ENCODE data around the gene ZNF778.
"Not testable (repeated sequence)": the region's sequence is repeated elsewhere in the genome, so short reads cannot be mapped to it uniquely, and the experiment has no call there.

The ZNF778 gene

GRCh38 chr16:89266521-89267134 lies 49.1 kb downstream of the ZNF778 start:
- no peak overlapping the region for H3K4me3 ChIP-seq (ENCODE audit: insufficient read depth, low read length, poor library complexity, severe bottlenecking)
- no peaks in the 10 kb centered on the region for H4K20me1 ChIP-seq (ENCODE audit: low read depth, low read length)
- no peaks in the 10 kb centered on the region for H3K36me3 ChIP-seq (ENCODE audit: low read length)
- H3K79me2 ChIP-seq (ENCODE audit: insufficient read depth, low read length) = no peaks in the 10 kb centered on the region
- TF ChIP-seq, protein P1, sequence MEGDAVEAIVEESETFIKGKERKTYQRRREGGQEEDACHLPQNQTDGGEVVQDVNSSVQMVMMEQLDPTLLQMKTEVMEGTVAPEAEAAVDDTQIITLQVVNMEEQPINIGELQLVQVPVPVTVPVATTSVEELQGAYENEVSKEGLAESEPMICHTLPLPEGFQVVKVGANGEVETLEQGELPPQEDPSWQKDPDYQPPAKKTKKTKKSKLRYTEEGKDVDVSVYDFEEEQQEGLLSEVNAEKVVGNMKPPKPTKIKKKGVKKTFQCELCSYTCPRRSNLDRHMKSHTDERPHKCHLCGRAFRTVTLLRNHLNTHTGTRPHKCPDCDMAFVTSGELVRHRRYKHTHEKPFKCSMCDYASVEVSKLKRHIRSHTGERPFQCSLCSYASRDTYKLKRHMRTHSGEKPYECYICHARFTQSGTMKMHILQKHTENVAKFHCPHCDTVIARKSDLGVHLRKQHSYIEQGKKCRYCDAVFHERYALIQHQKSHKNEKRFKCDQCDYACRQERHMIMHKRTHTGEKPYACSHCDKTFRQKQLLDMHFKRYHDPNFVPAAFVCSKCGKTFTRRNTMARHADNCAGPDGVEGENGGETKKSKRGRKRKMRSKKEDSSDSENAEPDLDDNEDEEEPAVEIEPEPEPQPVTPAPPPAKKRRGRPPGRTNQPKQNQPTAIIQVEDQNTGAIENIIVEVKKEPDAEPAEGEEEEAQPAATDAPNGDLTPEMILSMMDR (IDR thresholded peaks at IDR 0.05; ENCODE audit: insufficient read depth, low read length, poor library complexity, severe bottlenecking) = no peak
- TF ChIP-seq EZH2phosphoT487 (conservative IDR thresholded peaks at IDR 0.05; ENCODE audit: low read length) = no peak
- H3K27me3 ChIP-seq (ENCODE audit: low read length) = no peaks in the 10 kb centered on the region
- no peaks in the 10 kb centered on the region for H3K9me3 ChIP-seq (ENCODE audit: insufficient read depth, low read length)
- H3F3A ChIP-seq (ENCODE audit: insufficient read depth) = 0 out of 2 replicates have a peak, but pooled peaks cover under 1% of the 10 kb centered on the region
- no peaks in the 10 kb centered on the region for H3K9me2 ChIP-seq (replicated peaks; ENCODE audit: insufficient read depth, low read length)
- H3K4me2 ChIP-seq (ENCODE audit: low read depth, low read length, poor library complexity, severe bottlenecking) = no peak overlapping the region
- no peak overlapping the region for H3K27ac ChIP-seq (ENCODE audit: low read depth, low read length)
- no peak overlapping the region for H2AFZ ChIP-seq (ENCODE audit: low read depth, low read length, severe bottlenecking)
- no peak overlapping the region for H3K9ac ChIP-seq (ENCODE audit: low read length)

GRCh38 chr16:89267746-89268145 lies 50.2 kb downstream of the ZNF778 start:
- not testable (repeated sequence) for H3K36me3 ChIP-seq (ENCODE audit: low read length); H3K9ac ChIP-seq (ENCODE audit: low read length); H3K9me3 ChIP-seq (ENCODE audit: insufficient read depth, low read length); H4K20me1 ChIP-seq (ENCODE audit: low read depth, low read length); H2AFZ ChIP-seq (ENCODE audit: low read depth, low read length, severe bottlenecking); H3K79me2 ChIP-seq (ENCODE audit: insufficient read depth, low read length); H3K9me2 ChIP-seq (replicated peaks; ENCODE audit: insufficient read depth, low read length); H3K4me3 ChIP-seq (ENCODE audit: insufficient read depth, low read length, poor library complexity, severe bottlenecking); H3K4me2 ChIP-seq (ENCODE audit: low read depth, low read length, poor library complexity, severe bottlenecking); H3F3A ChIP-seq (ENCODE audit: insufficient read depth); H3K27ac ChIP-seq (ENCODE audit: low read depth, low read length); H3K27me3 ChIP-seq (ENCODE audit: low read length)

DNA sequence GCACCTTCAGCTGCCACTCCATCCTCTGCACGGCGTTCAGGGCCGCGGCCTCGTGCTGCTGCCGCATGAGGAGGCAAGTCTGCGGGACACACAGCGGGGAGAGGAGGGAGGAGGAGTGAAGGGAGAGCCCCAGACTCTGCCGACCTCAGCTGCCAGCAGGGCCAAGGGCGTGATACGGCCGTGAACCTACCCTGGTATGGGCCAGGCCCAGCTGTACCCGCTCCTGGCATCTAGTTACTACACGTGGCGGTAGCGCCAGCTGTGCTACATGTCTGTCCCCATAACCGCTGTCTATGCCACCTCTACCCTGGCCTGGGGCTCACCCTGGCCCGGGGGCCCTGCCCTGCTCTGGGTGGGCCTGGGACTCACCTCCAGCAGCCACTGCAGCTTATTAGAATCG lies 51.1 kb downstream of the ZNF778 start:
- no peak overlapping the region for H3K9ac ChIP-seq (ENCODE audit: low read length)
- H4K20me1 ChIP-seq (ENCODE audit: low read depth, low read length) = no peaks in the 10 kb centered on the region
- H3K4me3 ChIP-seq (ENCODE audit: insufficient read depth, low read length, poor library complexity, severe bottlenecking) = no peak overlapping the region
- no peaks in the 10 kb centered on the region for H3K9me3 ChIP-seq (ENCODE audit: insufficient read depth, low read length)
- H2AFZ ChIP-seq (ENCODE audit: low read depth, low read length, severe bottlenecking) = no peak overlapping the region
- no peak overlapping the region for H3K27ac ChIP-seq (ENCODE audit: low read depth, low read length)
- H3F3A ChIP-seq (ENCODE audit: insufficient read depth) = no peaks in the 10 kb centered on the region
- H3K79me2 ChIP-seq (ENCODE audit: insufficient read depth, low read length) = no peaks in the 10 kb centered on the region
- no peaks in the 10 kb centered on the region for H3K36me3 ChIP-seq (ENCODE audit: low read length)
- H3K27me3 ChIP-seq (ENCODE audit: low read length) = no peaks in the 10 kb centered on the region
- TF ChIP-seq, protein P1 (IDR thresholded peaks at IDR 0.05; ENCODE audit: insufficient read depth, low read length, poor library complexity, severe bottlenecking) = no peak
- TF ChIP-seq EZH2phosphoT487 (conservative IDR thresholded peaks at IDR 0.05; ENCODE audit: low read length) = no peak
- no peak overlapping the region for H3K4me2 ChIP-seq (ENCODE audit: low read depth, low read length, poor library complexity, severe bottlenecking)
- H3K9me2 ChIP-seq (replicated peaks; ENCODE audit: insufficient read depth, low read length) = no peaks in the 10 kb centered on the region

- H2AFZ ChIP-seq (ENCODE audit: low read depth, low read length, severe bottlenecking) = no peak overlapping the region
- H3F3A ChIP-seq (ENCODE audit: insufficient read depth) = no peaks in the 10 kb centered on the region
- no peaks in the 10 kb centered on the region for H3K9me3 ChIP-seq (ENCODE audit: insufficient read depth, low read length)
- H3K27me3 ChIP-seq (ENCODE audit: low read length) = no peaks in the 10 kb centered on the region
- no peak overlapping the region for H3K4me2 ChIP-seq (ENCODE audit: low read depth, low read length, poor library complexity, severe bottlenecking)
- no peaks in the 10 kb centered on the region for H3K9me2 ChIP-seq (replicated peaks; ENCODE audit: insufficient read depth, low read length)
- no peaks in the 10 kb centered on the region for H3K36me3 ChIP-seq (ENCODE audit: low read length)
- H3K9ac ChIP-seq (ENCODE audit: low read length) = no peak overlapping the region
- H3K4me3 ChIP-seq (ENCODE audit: insufficient read depth, low read length, poor library complexity, severe bottlenecking) = no peak overlapping the region
- TF ChIP-seq, protein P1 (IDR thresholded peaks at IDR 0.05; ENCODE audit: insufficient read depth, low read length, poor library complexity, severe bottlenecking) = no peak
- no peak for TF ChIP-seq EZH2phosphoT487 (conservative IDR thresholded peaks at IDR 0.05; ENCODE audit: low read length)
- H4K20me1 ChIP-seq (ENCODE audit: low read depth, low read length) = no peaks in the 10 kb centered on the region
- no peaks in the 10 kb centered on the region for H3K79me2 ChIP-seq (ENCODE audit: insufficient read depth, low read length)
- no peak overlapping the region for H3K27ac ChIP-seq (ENCODE audit: low read depth, low read length)
Observed at GRCh38 chr16:89268987-89269735, 51.7 kb downstream of the ZNF778 start.
